NOMO-1 treated with DMSO at 0.1 percent for 48 hours (cell line): Measurements from ENCODE around the gene TSPAN9.
"Not testable (repeated sequence)": the region's sequence is repeated elsewhere in the genome, so short reads cannot be mapped to it uniquely, and the experiment has no call there.

Source experiments
- DNase-seq: peaks from one replicate; lab custom pipeline; 2025; ENCODE audit not compliant: unreplicated experiment; lab: John Stamatoyannopoulos, UW

The TSPAN9 gene

GRCh38 chr12:3043406-3043805, 33.8 kb upstream of the TSPAN9 start:
- no peak for DNase-seq

- no peak for DNase-seq
Observed at GRCh38 chr12:3044141-3044630, 33.0 kb upstream of the TSPAN9 start.

DNA sequence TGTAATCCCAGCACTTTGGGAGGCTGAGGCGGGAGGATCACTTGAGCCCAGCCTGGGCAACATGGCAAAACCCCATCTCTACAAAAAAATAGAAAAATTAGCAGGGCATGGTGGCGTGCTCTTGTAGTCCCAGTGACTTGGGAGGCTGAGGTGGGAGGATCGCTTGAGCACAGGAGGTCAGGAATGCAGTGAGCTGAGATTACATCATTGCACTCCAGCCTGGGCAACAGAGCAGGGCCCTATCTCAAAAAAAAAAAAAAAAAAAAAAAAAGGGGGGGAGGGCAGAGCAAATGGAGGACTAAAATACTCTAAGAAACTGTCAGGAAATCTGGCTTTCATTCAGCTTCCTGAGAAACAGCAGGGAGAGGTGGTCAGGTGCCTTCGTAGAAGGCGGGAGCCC, 31.7 kb upstream of the TSPAN9 start:
- DNase-seq, result no peak

GRCh38 chr12:3045989-3046388, 31.2 kb upstream of the TSPAN9 start:
- DNase-seq, result no peak

GRCh38 chr12:3046441-3047200, 30.6 kb upstream of the TSPAN9 start:
- no peak for DNase-seq

DNA sequence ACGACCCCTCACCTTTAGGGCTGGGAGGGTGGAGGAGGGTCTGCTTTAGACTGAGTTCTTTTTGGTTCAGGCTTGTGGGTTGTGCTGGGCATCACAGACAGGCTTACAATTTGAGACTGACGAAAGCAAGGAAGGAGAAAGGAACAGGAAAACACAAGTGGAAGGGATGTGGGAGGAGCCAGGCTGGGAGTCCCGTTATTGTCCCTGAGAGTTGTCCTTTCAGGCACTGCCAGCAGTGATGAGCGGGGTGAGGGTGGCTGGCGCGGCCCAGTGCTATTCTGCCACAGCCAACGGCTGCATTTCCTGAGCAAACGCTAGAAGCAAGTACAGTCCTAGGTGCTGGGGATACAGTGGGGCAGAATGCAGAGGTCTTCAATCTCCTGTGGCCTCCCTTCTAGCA, 29.2 kb upstream of the TSPAN9 start:
- no peak for DNase-seq

GRCh38 chr12:3048540-3048939, 28.6 kb upstream of the TSPAN9 start:
- no peak for DNase-seq

- no peak for DNase-seq
Observed at GRCh38 chr12:3049176-3049575, 28.0 kb upstream of the TSPAN9 start.

DNA sequence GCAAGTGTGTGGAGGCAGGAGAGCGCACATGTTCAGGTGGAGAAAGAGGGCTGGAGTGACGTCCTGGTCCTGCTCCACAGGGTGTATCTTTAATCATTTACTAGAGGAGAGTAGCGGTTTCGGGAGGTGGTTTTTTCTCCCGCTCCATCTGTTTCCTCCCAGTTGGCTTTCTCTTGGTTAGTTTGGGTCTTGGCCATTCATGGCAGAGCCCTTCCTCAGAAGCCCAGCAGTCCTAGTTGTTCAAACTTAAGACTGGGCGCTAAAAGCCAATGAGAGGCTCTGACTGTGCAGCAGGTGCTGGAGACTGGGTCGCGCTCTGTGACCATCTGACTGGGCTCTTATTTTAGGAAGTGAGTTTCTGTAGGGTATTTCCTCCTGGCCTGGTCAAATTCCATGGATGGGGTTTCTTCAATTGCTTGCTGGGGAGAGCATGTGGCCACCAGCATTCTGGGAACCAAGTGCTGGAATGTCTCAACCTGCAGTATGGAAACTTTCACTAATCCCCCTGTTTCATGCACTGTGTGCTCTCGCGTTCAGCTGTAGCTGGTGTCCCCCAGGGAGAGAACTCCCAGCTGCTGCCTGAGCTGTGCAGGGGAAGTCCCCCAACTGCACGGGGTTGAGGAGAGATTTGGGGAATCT, 27.4 kb upstream of the TSPAN9 start:
- no peak for DNase-seq

GRCh38 chr12:3054374-3054773, 22.8 kb upstream of the TSPAN9 start:
- no peak for DNase-seq

GRCh38 chr12:3055026-3055703, 22.0 kb upstream of the TSPAN9 start:
- no peak for DNase-seq

DNA sequence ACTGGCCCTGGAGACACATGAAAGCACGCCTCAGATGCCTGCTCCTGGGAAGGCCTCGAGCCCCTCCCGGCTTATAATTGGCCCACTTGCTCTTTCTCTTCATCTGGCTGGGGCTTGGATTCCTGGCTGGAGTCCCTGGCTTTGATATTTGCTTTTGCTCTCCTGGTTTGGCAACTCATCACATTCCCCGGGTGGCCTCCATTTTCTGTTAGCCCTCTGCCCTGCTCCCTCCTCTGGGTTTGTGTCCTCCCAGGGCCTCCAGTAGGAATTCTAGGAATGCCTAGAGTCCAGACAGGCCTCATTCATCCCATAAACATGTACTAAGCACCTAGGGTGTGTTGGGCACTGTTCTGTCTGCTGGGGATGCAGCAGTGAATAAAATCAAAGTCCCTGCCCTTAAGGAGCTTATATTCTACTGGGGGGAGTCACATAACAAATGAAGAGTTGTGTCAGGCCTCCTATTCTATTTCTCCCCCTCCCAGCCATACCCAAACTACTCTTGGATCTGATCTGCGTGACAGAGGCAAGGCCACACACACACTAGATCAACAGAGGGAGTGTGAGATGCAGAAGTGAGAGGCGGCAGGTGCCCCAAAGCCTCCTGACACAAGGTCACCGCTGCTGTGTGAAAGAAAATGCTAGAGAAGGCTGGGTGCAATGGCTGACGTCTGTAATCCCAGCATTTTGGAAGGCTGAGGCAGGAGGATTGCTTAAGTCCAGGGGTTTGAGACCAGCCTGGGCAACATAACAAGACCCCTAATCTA, 21.3 kb upstream of the TSPAN9 start:
- DNase-seq, result no peak

DNA sequence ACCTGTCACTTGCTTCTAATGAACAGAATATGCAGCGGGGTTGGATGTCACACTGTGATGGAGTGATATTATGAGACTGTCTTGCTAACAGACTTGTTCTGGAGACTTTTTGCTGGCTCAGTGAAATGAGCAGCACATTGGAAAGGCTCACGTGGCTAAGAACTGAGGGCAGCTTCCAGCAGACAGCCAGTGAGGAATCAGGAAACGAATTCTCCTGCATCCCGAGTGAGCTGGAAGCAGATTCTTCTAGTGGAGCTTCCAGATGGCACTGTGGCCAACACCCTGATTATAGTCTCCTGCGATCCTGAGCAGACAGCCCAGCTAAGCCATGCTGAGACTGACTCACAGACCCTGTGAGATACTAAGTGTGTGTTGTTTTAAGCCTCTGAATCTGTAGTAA, 16.1 kb upstream of the TSPAN9 start:
- no peak for DNase-seq

- DNase-seq, result no peak
Observed at GRCh38 chr12:3061501-3062215, 15.5 kb upstream of the TSPAN9 start.

GRCh38 chr12:3065300-3065699, 11.9 kb upstream of the TSPAN9 start:
- no peak for DNase-seq

DNA sequence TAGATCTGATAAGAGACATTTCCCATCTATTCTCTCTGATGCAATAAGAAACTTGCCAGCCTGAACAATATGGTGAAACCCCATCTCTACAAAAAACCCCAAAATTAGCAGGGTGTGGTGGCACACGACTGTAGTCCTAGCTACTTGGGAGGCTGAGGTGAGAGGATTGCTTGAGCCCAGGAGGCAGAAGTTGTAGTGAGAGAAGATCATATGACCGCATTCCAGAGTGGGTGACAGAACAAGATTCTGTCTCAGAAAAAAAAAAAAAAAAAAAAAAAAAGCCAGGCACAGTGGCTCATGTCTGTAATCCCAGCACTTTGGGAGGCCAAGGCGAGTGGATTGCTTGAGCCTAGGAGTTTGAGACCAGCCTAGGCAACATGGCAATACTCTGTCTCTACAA, 11.3 kb upstream of the TSPAN9 start:
- DNase-seq, result not testable (repeated sequence)

GRCh38 chr12:3069714-3070113, 7.5 kb upstream of the TSPAN9 start:
- DNase-seq, result no peak

DNA sequence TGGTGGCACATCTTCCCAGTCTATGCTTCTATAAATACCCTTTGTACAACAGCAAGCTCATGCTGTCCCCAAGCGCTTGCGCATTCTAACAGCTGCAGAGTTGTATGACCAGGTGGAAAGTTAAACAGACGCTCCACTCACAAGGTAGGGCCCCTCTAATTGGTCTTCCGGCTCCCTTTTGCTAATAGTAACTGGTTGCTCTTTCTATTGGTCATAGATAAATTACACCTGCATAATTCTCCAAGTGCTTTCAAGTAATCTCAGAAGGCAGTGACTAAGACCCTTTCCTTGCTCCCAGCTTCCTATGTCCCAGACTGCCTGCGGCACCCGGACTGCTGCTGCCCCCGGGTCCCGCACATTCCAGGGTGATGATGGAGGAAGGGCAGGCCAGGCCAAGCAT, 6.1 kb upstream of the TSPAN9 start:
- DNase-seq, result no peak

- no peak for DNase-seq
Observed at GRCh38 chr12:3071710-3072109, 5.5 kb upstream of the TSPAN9 start.

DNA sequence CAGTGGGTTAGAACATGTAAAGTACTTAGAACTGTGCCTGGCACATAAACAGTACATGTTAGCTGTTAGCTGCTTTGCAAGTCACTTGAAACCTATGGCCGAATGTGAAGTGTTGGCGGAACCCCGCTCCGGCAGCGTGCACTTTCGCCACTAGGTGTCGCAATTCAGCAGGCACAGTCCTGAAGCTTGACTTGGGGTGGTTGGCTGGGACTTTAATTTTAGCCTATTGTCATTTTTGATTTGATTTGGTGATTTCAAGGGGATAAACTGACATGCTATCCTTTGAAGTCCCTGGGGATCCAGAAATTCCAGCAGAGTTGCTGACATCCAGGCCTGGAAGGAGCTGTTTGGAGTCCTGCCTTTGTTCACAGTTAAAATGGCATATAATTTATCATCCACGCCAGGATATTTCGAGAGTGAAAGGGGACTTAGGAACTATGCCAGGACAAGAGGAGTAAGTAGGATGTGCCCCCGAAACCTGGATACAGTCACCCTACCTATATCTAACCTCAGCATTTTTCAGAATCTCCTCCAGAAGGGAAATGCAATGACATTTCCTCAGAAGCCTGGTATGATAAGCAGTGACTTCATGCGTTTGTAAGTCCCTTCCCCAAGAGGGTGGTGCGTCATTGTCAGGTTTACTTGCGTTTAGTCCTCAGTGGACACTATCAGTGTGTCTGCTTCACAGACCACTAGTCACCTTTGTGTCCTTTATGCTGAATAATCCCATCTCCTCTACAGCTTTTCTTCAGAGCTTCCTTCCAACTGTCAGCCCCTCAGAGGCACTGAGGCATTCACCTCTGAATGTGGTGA, 3.5 kb upstream of the TSPAN9 start:
- peak; percentile 54 for DNase-seq
